H9 (cell line): ENCODE data around the gene TRNT1. TPM values are rescaled to one million over a fixed set of nuclear protein-coding genes. Genes with fewer than 3 reads are reported as not detected.

ENCODE experiments used
- DNase-seq: peaks from one replicate; pipeline ENCODE4 v3.0.0-alpha.2; 2017
- H2AFZ ChIP-seq: one replicate; pipeline ENCODE4 v1.6.1; 2013; ENCODE audit warnings: mild to moderate bottlenecking, low read length, control low read depth, moderate library complexity
- H2AK5ac ChIP-seq: 2 replicates; pipeline ENCODE4 v1.6.1; 2013; ENCODE audit warnings: low read length, control low read depth, mixed read lengths; ENCODE audit not compliant: insufficient read length
- H2BK120ac ChIP-seq: one replicate; pipeline ENCODE4 v1.6.1; 2013; ENCODE audit warnings: low read depth, mild to moderate bottlenecking, low read length, control low read depth, inconsistent platforms; ENCODE audit not compliant: poor library complexity, severe bottlenecking
- H2BK12ac ChIP-seq: 2 replicates; pipeline ENCODE4 v1.6.1; 2013; ENCODE audit warnings: low read length, control low read depth, mixed read lengths, low read depth; ENCODE audit not compliant: insufficient read length
- H2BK15ac ChIP-seq: 2 replicates; pipeline ENCODE4 v1.6.1; 2013; ENCODE audit warnings: low read depth, low read length, control low read depth
- H2BK20ac ChIP-seq: one replicate; pipeline ENCODE4 v1.6.1; 2013; ENCODE audit warnings: low read depth, mild to moderate bottlenecking, low read length, control low read depth, inconsistent platforms; ENCODE audit not compliant: poor library complexity, severe bottlenecking
- H2BK5ac ChIP-seq: 2 replicates; pipeline ENCODE4 v1.6.1; 2013; ENCODE audit warnings: low read length, control low read depth, mixed read lengths; ENCODE audit not compliant: insufficient read length
- H3K14ac ChIP-seq: 2 replicates; pipeline ENCODE4 v1.6.1; 2013; ENCODE audit warnings: low read length, control low read depth; ENCODE audit not compliant: insufficient read depth
- H3K18ac ChIP-seq: 2 replicates; pipeline ENCODE4 v1.6.1; 2013; ENCODE audit warnings: low read depth, mild to moderate bottlenecking, mixed read lengths, low read length, control low read depth; ENCODE audit not compliant: insufficient read length
- H3K23ac ChIP-seq: 2 replicates; pipeline ENCODE4 v1.6.1; 2013; ENCODE audit warnings: low read length, control low read depth, mixed read lengths, low read depth; ENCODE audit not compliant: insufficient read length
- H3K23me2 ChIP-seq: 2 replicates; pipeline ENCODE4 v1.6.1; 2013; ENCODE audit warnings: low read depth, mild to moderate bottlenecking, mixed read lengths, low read length, control low read depth; ENCODE audit not compliant: insufficient read length, poor library complexity, severe bottlenecking
- H3K27ac ChIP-seq: 2 replicates; pipeline ENCODE4 v1.5.1; 2013; ENCODE audit warnings: low read length, control low read depth, mixed read lengths, low read depth; ENCODE audit not compliant: insufficient read length
- H3K27me3 ChIP-seq: 2 replicates; pipeline ENCODE4 v1.6.1; 2013; ENCODE audit warnings: low read length, control low read depth, inconsistent platforms; ENCODE audit not compliant: insufficient read depth
- H3K4ac ChIP-seq: 2 replicates; pipeline ENCODE4 v1.6.1; 2013; ENCODE audit warnings: low read depth, mild to moderate bottlenecking, control low read depth, inconsistent platforms, low read length, moderate library complexity
- H3K4me1 ChIP-seq: 2 replicates; pipeline ENCODE4 v1.6.1; 2013; ENCODE audit warnings: low read length, control low read depth, inconsistent platforms; ENCODE audit not compliant: insufficient read depth
- H3K4me2 ChIP-seq: 2 replicates; pipeline ENCODE4 v1.6.1; 2013; ENCODE audit warnings: low read length, control low read depth, mixed read lengths; ENCODE audit not compliant: insufficient read length, insufficient read depth
- H3K56ac ChIP-seq: 2 replicates; pipeline ENCODE4 v1.6.1; 2013; ENCODE audit warnings: low read depth, mild to moderate bottlenecking, mixed read lengths, low read length, control low read depth; ENCODE audit not compliant: insufficient read length
- H3K79me1 ChIP-seq: 2 replicates; pipeline ENCODE4 v1.6.1; 2013; ENCODE audit warnings: low read depth, mild to moderate bottlenecking, moderate library complexity, low read length, control low read depth, inconsistent platforms; ENCODE audit not compliant: insufficient read depth, poor library complexity, severe bottlenecking
- H3K79me2 ChIP-seq: 2 replicates; pipeline ENCODE4 v1.6.1; 2013; ENCODE audit warnings: low read length, control low read depth, inconsistent platforms; ENCODE audit not compliant: insufficient read depth
- H3K9ac ChIP-seq: 2 replicates; pipeline ENCODE4 v1.6.1; 2013; ENCODE audit warnings: low read length, control low read depth, mixed read lengths; ENCODE audit not compliant: insufficient read length; ENCODE audit errors: extremely low read depth
- H3K9me3 ChIP-seq: one replicate; pipeline ENCODE4 v1.6.1; 2013; ENCODE audit warnings: low read depth, low read length, inconsistent platforms; ENCODE audit not compliant: control insufficient read depth
- H3T11ph ChIP-seq: one replicate; pipeline ENCODE4 v1.6.1; 2013; ENCODE audit warnings: mild to moderate bottlenecking, low read length, control low read depth, inconsistent platforms
- H4K20me1 ChIP-seq: one replicate; pipeline ENCODE4 v1.6.1; 2013; ENCODE audit not compliant: control insufficient read depth, insufficient read length, insufficient read depth
- H4K5ac ChIP-seq: 2 replicates; pipeline ENCODE4 v1.6.1; 2013; ENCODE audit warnings: low read depth, mild to moderate bottlenecking, mixed read lengths, low read length, control low read depth; ENCODE audit not compliant: insufficient read length
- H4K8ac ChIP-seq: replicated peaks from 2 replicates; pipeline ENCODE4 v1.6.1; 2013; ENCODE audit warnings: low read length, control low read depth, mixed read lengths, low read depth; ENCODE audit not compliant: insufficient read length
- H4K91ac ChIP-seq: 2 replicates; pipeline ENCODE4 v1.6.1; 2013; ENCODE audit warnings: low read depth, mild to moderate bottlenecking, moderate library complexity, mixed read lengths, low read length, control low read depth; ENCODE audit not compliant: insufficient read length
- H3K27ac Mint-ChIP-seq, 3 experiments: 2 replicates in 2 of 3; 3 replicates in 1 of 3; pipeline ENCODE4 v1.8.0; 2020 to 2021; ENCODE audit warnings: mixed read lengths in 3 of 3, mild to moderate bottlenecking in 1 of 3, moderate library complexity in 1 of 3
- H3K27me3 Mint-ChIP-seq: 2 replicates; pipeline ENCODE4 v1.8.0; 2021; ENCODE audit warnings: low read depth, mild to moderate bottlenecking, moderate library complexity, mixed read lengths
- H3K36me3 Mint-ChIP-seq, 3 experiments: 2 replicates in 2 of 3; 3 replicates in 1 of 3; pipeline ENCODE4 v1.8.0; 2020 to 2021; ENCODE audit warnings: low read depth in 3 of 3, mixed read lengths in 3 of 3; ENCODE audit not compliant: insufficient read depth in 1 of 3
- H3K4me1 Mint-ChIP-seq, 2 experiments: 2 replicates each; pipeline ENCODE4 v1.8.0; 2020; ENCODE audit warnings: mixed read lengths in 2 of 2
- H3K4me3 Mint-ChIP-seq, 2 experiments: 2 replicates in 1 of 2; 3 replicates in 1 of 2; pipeline ENCODE4 v1.8.0; 2020 to 2021; ENCODE audit warnings: mild to moderate bottlenecking in 2 of 2, mixed read lengths in 2 of 2, moderate library complexity in 1 of 2
- H3K9me3 Mint-ChIP-seq, 2 experiments: 2 replicates in 1 of 2; 3 replicates in 1 of 2; pipeline ENCODE4 v1.8.0; 2020; ENCODE audit warnings: mild to moderate bottlenecking in 2 of 2, mixed read lengths in 2 of 2, moderate library complexity in 1 of 2
- CTCF ChIP-seq: fragments of 200-600 bp; sonication (generic); conservative IDR thresholded peaks from 3 replicates; pipeline ENCODE4 v1.8.0; 2021; ENCODE audit warnings: antibody characterized with exemption, mild to moderate bottlenecking
- whole genome bisulfite sequencing: extraction: QIAGEN DNeasy Blood & Tissue Kit; methylation state at CpG from one replicate; pipeline ENCODE4 v1.1.7; 2013; ENCODE audit warnings: missing lambda C conversion rate, low lambda C conversion rate, mixed read lengths; ENCODE audit not compliant: insufficient read length; ENCODE audit errors: extremely low coverage; 5-methylcytosine and 5-hydroxymethylcytosine counted together
- total RNA-seq: library from RNA; stranded (reverse); gene quantifications from 2 replicates; pipeline ENCODE4 v1.2.1, GENCODE V29; 2021

Gene TRNT1
- total RNA-seq, 1 experiment from 2014 or later: 49.2 TPM

- Histone ChIP-seq H4K20me1 (no peaks in the 10 kb centered on the region), H2BK15ac (no peak overlapping the region), H4K8ac (no peak overlapping the region), H3K14ac (no peak overlapping the region), H2BK20ac (no peak overlapping the region), H3K4me2 (no peak overlapping the region), H3T11ph (no peak overlapping the region), H3K23ac (no peak overlapping the region), H3K79me1 (no peaks in the 10 kb centered on the region), H4K91ac (no peak overlapping the region), H3K4me1 (peaks cover 5% of the 10 kb centered on the region; the same call in 1 of the 2 replicates), H2AK5ac (no peak overlapping the region), H3K23me2 (no peaks in the 10 kb centered on the region), H3K79me2 (no peaks in the 10 kb centered on the region), H3K9me3 (no peaks in the 10 kb centered on the region), H3K27ac (no peak overlapping the region), H4K5ac (no peak overlapping the region), H3K27me3 (no peaks in the 10 kb centered on the region), H2BK12ac (no peak overlapping the region), H3K9ac (no peak overlapping the region), H2BK5ac (no peak overlapping the region), H3K4ac (no peak overlapping the region), H2AFZ (no peak overlapping the region), H3K18ac (no peak overlapping the region), H3K56ac (no peak overlapping the region), H2BK120ac (no peak overlapping the region)
- WGBS: no CpG with 5 or more reads among the region's 9 CpGs
- Mint-ChIP-seq H3K9me3 (no peaks in the 10 kb centered on the region), H3K36me3 (no peaks in the 10 kb centered on the region), H3K4me1 (peaks cover 28 to 43% of the 10 kb centered on the region in 2 experiments), H3K4me3 (no peak overlapping the region), H3K27ac (peak overlapping the region in 1 of 3 experiments; percentile 49; a peak in 2 of 7 replicates), H3K27me3 (no peaks in the 10 kb centered on the region; the same call in none of the 2 replicates)
- no peak for TF ChIP-seq CTCF
- no peak for DNase-seq
Observed at GRCh38 chr3:3081381-3082233, 45.1 kb upstream of the TRNT1 start.
